GM19468 (cell line): ENCODE measurements around the gene KLRC2.
"Not testable (repeated sequence)": the region's sequence is repeated elsewhere in the genome, so short reads cannot be mapped to it uniquely, and the experiment has no call there.

Experiments
- ATAC-seq: cut with Tn5 transposase; IDR thresholded peaks from one replicate; pipeline ENCODE4 v1.9.1; 2021; ENCODE audit warnings: mild to moderate bottlenecking, moderate library complexity, moderate number of reproducible peaks; ENCODE audit not compliant: unreplicated experiment; ENCODE audit errors: extremely low read depth

Gene KLRC2

GRCh38 chr12:10408842-10409241 lies 27.0 kb downstream of the KLRC2 start:
- no peak for ATAC-seq

GRCh38 chr12:10406725-10407124 lies 29.1 kb downstream of the KLRC2 start:
- ATAC-seq = no peak

GRCh38 chr12:10405294-10405693 lies 30.5 kb downstream of the KLRC2 start:
- ATAC-seq = no peak

GRCh38 chr12:10404798-10405197 lies 31.0 kb downstream of the KLRC2 start:
- ATAC-seq = no peak

- no peak for ATAC-seq
Observed at GRCh38 chr12:10400829-10401228, 35.0 kb downstream of the KLRC2 start.

- ATAC-seq = no peak
Observed at GRCh38 chr12:10398168-10398567, 37.6 kb downstream of the KLRC2 start.

- ATAC-seq = no peak
Observed at GRCh38 chr12:10397296-10397695, 38.5 kb downstream of the KLRC2 start.

- ATAC-seq = not testable (repeated sequence)
Observed at GRCh38 chr12:10396176-10396575, 39.6 kb downstream of the KLRC2 start.

GRCh38 chr12:10395390-10395998 lies 40.3 kb downstream of the KLRC2 start:
- no peak for ATAC-seq

GRCh38 chr12:10394531-10395152 lies 41.2 kb downstream of the KLRC2 start:
- ATAC-seq = not testable (repeated sequence)

- no peak for ATAC-seq
Observed at GRCh38 chr12:10393291-10393690, 42.5 kb downstream of the KLRC2 start.

- peak; percentile 68 for ATAC-seq
Observed at GRCh38 chr12:10392394-10392930, 43.3 kb downstream of the KLRC2 start.

GRCh38 chr12:10390991-10391390 lies 44.8 kb downstream of the KLRC2 start:
- ATAC-seq = not testable (repeated sequence)

- no peak for ATAC-seq
Observed at GRCh38 chr12:10389904-10390303, 45.9 kb downstream of the KLRC2 start, which contains the start of gene KLRK1. Gene KLRK1 (minus strand): TSS chr12:10390041. CDS start chr12:10388810, 1,231 bp downstream.

- no peak for ATAC-seq
Observed at GRCh38 chr12:10388624-10389413, 47.0 kb downstream of the KLRC2 start.

- not testable (repeated sequence) for ATAC-seq
Observed at GRCh38 chr12:10387498-10387897, 48.3 kb downstream of the KLRC2 start.

GRCh38 chr12:10386857-10387256 lies 49.0 kb downstream of the KLRC2 start:
- ATAC-seq = no peak

GRCh38 chr12:10385166-10385613 lies 50.6 kb downstream of the KLRC2 start:
- no peak for ATAC-seq

GRCh38 chr12:10384191-10384590 lies 51.6 kb downstream of the KLRC2 start:
- no peak for ATAC-seq

GRCh38 chr12:10381928-10382628 lies 53.7 kb downstream of the KLRC2 start:
- ATAC-seq = no peak
